GM19025 (cell line): ENCODE data around the gene HOXA3.

Source experiments
- ATAC-seq: cut with Tn5 transposase; IDR thresholded peaks from one replicate; pipeline ENCODE4 v1.9.1; 2021; ENCODE audit warnings: mild to moderate bottlenecking, low read depth, moderate library complexity; ENCODE audit not compliant: unreplicated experiment

The HOXA3 gene

DNA sequence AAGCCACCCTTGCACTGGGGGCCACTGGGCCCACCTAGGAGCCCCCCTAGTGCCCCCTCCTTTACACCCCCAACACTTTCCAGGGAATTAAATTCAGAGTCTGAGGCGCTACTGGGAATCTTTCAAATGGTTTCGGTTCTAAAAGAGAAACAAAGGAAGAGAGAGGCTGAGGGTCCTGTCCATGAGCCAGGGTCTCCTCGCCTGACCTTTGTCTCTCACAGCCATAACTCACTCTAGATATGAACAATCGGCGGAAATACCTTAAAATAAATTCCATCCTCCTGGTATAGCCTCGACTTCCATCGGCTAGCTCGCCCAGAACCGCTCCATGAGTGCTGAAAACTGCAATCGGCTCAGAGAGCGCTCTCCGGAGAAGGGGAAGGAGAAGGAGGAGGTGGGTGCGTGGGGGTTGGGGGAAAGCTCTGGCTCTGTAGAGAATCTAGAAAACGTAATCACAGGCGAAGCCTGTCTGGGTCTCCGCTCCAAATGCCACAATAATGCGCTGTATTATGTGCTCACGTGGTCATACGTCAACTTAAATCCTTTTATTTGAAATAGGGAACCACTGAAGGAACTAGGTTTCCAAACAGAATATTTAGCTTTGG lies 34.4 kb downstream of the HOXA3 start:
- ATAC-seq: no peak

DNA sequence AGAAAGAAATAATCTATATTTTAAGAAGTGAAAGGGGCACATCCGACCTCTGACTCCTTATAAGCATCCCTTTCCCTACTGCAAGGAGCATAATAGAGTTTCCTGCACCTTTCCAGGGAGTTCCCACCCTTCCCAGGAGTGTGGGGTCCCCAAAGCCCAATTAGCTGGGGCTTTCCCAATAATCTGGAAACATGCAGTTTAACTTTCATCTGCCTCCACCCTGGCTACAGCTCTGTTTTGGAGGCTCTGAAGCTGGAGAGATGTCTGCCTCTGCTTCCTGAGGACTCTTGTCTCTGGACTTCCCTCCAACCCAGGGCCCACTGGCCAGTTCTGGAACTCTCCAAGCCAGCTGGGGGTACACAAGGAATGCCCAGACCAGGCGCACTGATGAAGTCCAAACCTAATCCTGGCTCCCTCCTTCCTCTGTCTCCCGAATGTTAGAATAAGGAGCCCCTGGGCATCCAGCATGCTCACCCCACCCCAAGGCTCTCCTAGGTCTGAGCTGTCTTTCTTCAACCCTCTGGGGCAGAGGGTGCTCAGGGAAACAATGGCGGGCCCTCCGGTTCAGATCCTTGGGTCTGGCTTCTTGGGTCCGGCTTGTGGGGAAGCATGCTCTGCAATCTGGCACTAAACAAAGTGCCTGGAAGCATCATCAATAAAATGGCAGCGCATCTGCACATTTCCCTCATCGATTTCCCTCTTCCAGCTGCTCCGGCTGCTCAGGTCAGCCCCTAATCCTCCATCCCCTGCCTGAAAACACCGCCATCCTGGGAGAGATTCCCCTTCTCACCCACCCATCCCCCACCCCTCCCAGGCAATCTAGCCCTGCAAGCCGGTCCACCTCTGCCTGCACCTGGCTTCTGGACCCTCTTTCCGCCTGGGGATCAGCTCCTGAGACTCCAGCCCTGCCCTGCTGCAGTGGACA lies 35.2 kb downstream of the HOXA3 start:
- ATAC-seq: no peak

DNA sequence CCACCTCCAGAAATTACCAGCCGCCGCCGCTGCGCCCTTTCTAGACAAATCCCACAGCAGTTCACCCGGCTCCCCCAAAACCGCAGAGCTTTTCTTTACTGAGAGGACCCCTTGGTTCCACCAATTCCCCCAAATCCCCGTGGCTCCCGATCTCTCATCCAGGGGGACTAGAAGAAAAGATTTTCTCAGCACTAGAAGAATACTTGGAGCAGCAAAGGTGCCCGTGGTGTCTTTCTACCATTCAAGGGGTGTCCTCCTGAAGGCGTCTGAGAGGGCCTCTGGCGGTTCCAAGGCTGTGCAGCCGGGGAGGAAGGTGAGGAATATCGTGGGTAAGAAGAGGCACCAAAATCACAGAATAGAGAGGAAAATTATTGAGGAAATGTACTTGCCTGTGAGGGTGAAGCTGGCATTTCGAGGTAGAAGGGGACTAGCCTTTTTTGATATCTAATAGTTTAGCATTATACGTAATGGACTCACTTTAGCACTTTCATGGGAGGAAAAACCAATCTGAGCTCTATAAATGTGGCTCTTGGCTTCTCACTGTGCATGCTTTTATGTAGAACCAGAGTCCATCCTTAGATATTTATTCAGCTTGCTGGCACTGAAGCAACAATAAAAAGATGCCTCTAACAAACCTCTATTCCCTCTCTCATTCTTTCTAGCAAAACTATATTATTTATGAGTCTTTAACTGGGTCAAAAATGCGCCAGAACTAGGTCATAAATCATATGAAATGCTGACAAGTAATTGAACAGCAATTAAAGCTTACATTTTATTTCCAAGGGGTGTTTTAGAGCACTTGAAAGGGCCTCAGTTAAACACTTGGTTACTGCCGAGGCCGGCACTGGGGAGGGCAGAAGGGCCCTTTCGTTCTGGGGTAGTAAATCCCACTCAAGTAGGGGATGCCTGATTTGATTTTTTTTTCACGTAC lies 36.1 kb downstream of the HOXA3 start:
- ATAC-seq: no peak

DNA sequence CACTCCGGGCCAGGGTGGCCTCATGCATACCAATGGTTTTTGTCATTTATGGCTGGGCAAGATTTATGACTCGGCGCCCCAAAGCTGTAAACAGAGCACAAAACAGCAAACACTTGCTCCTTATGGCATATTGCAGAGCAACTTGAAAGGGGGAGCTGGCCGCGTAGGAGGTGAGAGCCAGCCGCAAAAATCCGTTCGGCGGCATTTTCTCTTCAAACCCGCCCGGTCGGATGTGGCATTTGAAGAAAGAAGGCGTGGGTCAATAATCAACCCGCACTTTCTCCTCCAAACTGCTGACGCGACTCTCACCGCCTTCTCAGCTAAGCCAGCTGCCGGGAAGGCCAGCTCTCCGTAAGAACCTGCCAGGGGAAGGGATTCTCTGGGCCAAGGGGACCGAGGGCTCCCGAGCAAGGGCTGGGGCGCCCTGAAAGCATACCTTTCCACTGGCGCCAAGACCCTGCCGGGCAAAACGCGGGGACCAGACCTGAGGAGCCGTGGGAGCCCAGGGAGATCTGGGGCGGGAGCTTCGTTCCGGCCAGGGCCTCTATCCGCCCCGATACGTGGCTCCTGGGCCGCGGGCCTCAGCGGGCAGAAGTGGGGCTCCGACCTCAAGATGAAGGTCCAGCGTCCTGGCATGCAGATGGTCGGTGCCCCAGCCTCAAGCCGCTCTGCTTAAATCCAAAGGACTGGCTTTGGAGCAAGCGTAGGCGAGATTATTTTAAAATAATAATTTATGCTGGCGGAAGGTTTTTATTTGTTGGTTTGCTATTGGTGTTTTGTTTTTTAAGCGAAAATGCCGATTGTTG lies 37.0 kb downstream of the HOXA3 start:
- no peak for ATAC-seq

DNA sequence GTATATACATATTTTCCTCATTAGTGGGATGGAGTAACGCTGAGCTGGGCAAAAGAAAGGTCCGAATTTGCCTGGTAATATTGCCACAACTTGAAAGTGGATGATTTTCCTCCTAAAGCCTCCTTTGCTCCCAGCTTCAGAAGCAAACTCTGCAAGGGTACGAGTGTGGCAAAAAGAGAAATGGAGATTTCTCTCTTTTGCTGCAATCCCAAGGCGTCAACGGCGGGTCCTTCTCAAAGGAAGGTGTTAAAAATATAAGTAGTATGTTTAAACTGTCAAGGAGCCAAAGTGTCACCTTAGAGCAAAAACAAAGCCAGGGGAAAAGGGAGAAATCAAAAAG lies 37.5 kb downstream of the HOXA3 start:
- ATAC-seq: no peak

DNA sequence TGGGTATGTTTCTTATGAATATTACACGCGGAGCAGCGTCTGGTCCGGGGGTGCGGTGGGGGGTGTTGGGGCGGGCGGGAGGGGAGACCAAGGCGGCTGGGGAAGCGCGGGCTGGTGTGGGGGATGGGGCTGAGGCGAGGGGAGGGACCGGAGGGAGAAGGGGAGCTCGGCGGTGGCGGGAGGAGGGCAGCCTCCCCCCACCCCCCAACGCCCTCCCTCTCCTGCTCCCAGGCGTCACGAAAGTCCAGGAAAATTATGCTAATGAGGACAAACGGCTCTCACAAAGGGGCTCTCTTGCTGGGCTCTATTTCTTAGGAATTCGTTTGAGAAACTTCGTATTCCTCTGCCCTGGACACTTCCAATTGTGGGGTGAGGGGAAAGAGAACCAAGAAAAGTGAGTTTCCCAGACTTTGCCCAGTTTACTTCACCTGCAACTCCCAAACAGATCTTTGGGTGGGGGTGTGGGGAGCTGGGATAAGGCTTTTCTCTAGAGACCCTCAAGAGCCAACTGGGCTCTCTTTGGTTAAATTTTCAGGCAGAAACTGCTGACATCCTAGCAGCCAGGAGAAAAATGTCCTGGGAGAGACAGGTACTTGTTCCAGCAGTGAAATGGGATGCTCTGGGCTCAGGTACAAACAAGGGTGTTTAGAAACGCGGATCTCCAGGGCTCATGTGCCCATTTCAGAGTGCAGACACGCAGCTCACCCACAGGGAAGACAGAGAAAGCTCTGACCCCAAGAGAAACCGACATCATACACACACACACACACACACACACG lies 38.2 kb downstream of the HOXA3 start:
- ATAC-seq: no peak

DNA sequence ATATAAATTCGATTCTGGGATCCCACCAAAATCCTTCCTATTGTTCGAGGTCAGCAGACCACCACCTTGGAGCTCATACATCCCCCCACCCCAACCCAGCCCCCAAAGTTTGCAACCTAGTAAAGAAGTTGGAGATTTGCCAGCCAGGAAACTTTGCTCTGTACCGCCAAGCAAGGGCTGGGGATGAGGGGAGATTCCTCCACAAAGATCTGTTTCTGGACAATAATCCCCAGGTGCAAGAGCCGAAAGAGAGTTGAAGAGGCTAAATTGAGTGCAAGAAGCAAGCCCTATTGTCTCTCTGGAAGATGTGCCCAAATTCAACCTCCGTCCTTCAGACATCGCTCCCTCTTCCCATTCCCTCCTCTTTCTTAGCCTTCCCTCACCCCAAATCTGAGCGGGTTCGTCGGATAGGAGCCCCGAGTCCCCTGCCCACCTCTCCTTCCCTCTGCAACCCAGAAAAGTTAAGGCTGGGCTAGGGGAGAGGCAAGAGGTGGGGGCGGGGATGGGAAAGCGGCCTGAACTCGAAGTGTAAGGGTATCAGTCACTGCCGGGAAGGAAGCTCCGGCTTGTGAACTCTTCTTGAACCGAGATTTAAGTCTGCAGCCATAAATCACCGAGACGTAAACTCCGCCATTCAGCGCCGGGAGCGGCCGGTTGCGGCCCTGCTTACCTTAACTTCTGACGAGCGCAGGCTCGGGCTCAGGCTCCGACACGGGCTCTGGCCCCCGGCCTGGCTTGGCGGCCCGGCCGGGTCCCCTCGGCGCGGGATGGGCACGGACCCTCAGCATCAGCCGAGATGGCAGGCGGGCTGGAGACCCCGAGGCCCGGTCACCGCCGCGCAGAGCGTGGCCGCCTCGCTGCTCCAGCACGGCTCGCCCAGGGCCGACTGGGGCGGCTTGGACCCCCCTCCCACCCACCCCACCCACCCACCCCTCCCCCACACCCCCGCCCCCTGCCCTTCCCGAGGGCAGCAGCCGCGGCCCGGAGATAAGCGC lies 39.1 kb downstream of the HOXA3 start:
- ATAC-seq: no peak

DNA sequence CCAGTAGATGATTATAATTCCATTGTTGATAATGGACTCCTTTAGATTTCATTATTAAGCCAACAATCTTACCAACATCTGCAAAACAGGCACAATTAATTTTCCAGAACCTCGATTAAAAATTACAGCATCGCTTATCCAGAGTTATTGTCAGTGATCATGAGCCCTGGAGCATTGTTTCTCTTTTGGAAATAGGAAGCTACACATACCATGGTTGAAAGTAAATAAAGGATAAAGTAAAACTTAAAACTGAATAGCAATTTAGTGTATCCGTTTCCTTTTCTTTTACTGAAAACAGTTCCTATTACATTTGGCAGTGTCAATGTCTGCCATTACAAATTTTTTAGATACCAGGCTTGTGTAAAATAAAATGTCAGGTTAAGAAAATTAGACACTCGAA lies 40.0 kb downstream of the HOXA3 start:
- no peak for ATAC-seq

DNA sequence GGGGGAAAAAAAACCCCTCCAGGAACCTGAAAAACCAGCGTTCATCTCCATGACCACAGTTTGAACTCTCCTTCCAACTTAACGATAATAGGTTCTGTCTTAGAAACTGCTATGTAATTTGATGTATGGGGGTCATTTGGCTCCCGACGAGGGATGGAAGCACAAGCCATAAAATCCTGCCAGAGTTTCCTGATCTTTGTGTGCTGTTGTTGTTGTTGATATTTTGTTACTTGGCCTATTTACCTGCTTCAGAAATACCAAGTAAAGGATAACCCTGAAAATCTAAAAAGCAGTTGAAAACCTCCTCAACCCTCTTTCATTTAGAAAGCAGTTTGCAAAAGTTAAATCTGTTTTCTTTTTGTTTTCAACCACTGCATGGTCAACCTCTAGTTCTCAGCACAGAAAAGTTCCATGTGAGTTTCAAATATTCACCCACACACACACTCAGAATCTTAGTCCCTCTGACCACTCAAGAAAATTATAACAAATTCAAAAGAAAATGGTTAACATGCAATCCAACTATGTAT lies 40.6 kb downstream of the HOXA3 start:
- ATAC-seq: no peak

DNA sequence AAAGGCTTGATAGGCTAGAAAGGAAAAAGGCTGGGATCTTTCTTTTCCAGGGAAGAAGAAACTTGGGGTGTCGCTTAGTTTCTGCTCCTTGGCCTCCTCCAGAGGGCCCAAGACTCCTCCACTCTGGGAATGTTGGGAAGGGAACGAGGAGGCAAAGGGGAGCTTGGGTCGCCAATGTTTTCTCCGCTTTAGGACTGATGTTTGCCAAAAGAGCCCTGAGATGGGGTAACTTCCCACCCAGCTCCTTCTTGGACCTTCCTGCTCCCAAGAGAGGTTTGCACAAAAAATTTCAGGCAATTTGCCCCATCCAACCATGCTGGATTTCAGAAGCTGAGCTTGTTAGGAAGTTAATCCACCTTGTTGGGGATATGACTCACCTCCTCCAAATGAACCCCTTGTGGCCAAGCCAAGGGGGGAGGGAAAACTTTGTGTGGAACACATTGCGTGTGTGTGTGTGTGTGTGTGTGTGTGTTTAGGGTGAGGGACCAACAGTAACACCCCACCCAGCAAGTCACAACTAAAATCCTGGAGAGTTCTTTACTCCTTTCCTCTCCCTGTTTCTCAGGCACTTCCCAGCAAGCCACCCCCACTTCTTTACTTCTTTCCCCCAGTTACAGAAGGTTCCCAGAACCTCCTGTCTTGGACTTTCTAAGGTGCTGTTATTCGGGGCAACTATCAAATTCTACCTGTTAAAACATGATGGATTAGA lies 41.2 kb downstream of the HOXA3 start:
- ATAC-seq: no peak

DNA sequence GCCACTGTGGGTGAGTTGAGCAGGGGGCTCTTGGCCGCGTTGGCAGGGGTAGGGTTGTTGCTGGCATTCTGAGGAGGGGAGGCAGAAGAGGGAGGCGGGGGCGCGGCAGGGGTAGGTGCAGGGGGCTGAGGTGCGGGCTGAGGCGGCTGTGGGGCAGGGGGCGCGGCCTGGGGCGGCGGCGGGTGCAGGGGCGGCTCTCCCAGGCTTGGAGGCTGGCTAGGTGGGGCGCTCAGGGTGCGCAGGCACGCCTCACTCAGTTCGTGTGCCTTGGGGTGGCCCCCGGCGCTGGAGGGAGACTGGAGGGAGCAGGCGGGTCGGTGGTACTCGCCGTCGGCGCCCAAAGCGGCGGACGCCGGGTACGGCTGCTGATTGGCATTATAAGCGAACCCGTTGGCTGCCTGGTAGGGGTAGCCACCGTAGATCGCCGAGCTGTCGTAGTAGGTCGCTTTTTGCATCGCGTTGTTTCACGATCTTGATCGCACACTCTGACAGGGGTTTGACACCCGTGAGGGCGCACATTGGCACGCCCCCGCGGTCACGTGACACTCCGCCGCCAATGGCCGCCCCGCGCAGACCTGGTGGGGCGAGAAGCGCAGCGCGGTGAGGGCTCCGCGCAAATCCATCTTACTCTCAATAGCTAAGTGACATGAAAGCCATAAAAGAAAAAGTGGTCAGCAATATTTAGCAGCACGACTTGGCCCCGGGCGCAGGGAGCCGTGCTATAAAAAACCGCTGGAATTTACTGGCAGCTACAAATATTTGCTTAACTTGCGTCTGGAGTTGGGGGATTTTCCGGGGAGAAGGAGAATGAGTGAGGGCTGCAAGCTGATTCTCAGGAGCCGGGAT lies 42.0 kb downstream of the HOXA3 start:
- ATAC-seq: no peak

DNA sequence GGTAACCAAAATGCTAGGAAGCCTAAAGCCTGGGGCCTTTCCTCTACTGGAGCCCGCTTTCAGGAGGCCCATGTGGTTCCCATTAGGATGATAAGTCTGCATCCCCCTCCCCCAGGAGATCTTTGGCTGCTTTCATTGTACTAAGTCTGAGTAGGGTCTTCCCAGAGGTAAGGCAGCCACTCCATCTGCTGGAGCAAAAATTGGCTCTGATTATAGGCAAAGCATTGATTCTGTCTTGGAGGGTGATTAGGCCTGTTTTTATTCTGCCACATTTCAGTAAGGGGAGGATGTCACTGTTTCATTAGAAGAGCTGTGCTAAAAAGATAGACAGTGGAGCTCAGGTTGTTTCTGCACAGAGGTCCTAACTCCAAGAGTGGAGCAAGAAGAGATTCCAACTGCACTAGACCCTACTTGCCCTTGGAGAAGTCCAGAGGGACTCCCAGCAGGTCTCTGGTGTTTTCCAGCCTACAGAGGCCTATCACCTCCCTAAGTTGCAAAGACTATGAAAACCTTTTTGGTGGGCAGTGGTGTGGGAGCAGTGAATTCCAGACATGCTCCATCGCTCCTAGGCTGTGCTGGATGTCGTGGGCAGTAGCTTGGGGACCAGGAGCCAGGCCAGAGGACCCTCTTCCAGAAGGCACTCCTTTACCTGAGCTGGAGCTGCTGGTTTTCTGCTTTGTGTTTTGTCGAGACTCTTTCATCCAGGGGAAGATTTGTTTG lies 42.8 kb downstream of the HOXA3 start:
- no peak for ATAC-seq

DNA sequence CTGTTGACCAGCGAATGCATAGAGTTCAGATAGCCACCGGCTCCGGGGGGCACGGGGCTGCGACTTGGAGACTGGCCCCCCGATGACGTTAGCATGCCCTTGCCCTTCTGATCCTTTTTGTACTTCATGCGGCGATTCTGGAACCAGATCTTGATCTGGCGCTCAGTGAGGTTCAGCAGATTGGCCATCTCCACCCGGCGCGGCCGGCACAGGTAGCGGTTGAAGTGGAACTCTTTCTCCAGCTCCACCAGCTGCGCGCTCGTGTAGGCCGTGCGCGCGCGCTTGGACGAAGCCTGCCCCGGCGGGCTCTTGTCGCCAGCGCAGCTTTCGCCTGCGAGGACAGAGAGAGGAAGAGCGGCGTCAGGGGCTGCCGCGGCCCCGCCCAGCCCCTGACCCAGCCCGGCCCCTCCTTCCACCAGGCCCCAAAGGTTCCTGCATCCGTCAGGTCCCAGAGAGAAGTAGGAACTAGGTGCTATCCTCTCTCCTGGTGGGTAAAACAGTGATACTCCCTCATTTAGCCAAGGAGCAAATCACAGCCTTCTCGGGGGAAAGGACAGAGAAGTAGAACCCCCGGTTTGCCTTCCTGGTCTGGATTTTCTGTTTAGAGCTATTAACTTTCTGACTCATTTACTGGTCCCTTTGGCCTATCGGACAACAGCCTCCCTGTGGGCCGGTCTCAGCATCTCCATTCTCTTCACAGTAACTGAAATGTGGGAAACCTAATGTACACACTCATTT lies 43.8 kb downstream of the HOXA3 start:
- no peak for ATAC-seq

DNA sequence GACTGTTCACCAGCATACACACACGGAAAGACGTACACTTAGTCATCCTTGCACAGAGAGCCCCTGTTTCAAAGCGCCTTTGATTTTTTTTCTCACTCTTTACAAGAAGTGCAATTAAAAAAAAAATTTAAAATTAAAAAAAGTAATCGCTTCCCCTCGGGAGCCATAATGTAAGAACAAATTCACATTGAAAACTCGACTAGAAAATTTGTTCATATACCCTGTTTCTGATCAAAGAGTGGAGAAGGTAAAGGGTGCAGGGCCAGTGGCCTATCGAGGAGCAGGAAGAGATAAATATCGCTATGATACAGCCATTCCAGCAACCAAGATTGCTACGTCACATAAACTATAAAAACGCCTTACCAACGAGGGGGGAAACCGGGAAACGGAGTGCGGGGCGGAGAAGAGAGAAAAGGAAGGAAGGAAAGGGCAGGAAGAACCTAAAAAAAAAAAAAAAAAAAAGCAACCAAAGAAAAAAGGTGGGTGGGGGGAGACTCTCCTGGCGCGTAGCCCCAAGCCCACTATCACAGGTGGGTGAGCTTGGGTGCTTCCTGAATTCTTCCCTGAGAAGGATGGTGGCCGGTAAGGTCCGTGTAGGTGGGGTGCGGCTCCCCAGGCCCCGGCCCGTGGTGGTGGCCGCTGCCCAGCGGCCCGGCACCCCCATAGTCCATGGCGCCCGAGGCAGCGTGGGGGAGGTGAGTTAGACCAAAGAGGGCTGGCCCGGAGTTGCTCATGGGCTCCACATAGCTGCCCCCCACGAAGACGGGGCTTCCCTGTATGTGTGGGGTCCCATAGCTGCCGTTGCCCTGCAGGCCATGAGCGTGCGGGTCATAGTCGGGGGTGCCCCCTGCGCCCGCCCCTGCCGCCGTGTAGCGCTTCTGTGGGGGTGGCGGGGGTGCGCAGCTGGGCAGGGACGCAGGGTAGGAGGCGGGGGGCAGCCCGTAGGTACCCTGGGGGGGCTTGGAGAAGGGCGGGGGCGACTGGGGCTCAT lies 44.7 kb downstream of the HOXA3 start:
- ATAC-seq: no peak
